HCT116 (cell line): ENCODE measurements around the gene AGTRAP.

Experiments used
- CEBPB ChIP-seq: IDR thresholded peaks from 2 replicates; pipeline ENCODE4 v1.6.1; 2012; ENCODE audit warnings: low read depth
- EZH2 ChIP-seq: fragments of 200-600 bp; sonication (generic); IDR thresholded peaks from 2 replicates; pipeline ENCODE4 v1.6.1; 2017; ENCODE audit warnings: antibody characterized with exemption, mixed run types
- EZH2phosphoT487 ChIP-seq: fragments of 200-600 bp; IDR thresholded peaks from 2 replicates; pipeline ENCODE4 v1.6.1; 2018; ENCODE audit warnings: antibody characterized with exemption, borderline replicate concordance
- JUND ChIP-seq: IDR thresholded peaks from 2 replicates; pipeline ENCODE4 v1.6.1; 2012
- POLR2A ChIP-seq: IDR thresholded peaks from 2 replicates; pipeline ENCODE4 v1.7.0; 2011; ENCODE audit warnings: borderline replicate concordance; ENCODE audit not compliant: insufficient read depth, insufficient read length; ENCODE audit errors: extremely low read depth
- POLR2AphosphoS5 ChIP-seq: IDR thresholded peaks from 2 replicates; pipeline ENCODE4 v1.6.1; 2011; ENCODE audit warnings: mild to moderate bottlenecking, low read depth, low read length, moderate library complexity
- RAD21 ChIP-seq: IDR thresholded peaks from 2 replicates; pipeline ENCODE4 v1.6.1; 2012; ENCODE audit warnings: low read depth, mild to moderate bottlenecking
- REST ChIP-seq: IDR thresholded peaks from 2 replicates; pipeline ENCODE4 v1.6.1; 2012; ENCODE audit warnings: low read depth
- TCF7L2 ChIP-seq: IDR thresholded peaks from 2 replicates; pipeline ENCODE4 v1.7.0; 2011; ENCODE audit warnings: borderline replicate concordance, inconsistent platforms; ENCODE audit not compliant: insufficient read depth, insufficient read length; ENCODE audit errors: extremely low read depth
- YY1 ChIP-seq: IDR thresholded peaks from 2 replicates; pipeline ENCODE4 v1.6.1; 2011; ENCODE audit warnings: low read length, low read depth, moderate library complexity, mild to moderate bottlenecking; ENCODE audit not compliant: insufficient replicate concordance; ENCODE audit errors: extremely low read depth
- ZFX ChIP-seq: fragments of 450-650 bp; IDR thresholded peaks from 2 replicates; pipeline ENCODE4 v1.6.1; 2017
- ZNF274 ChIP-seq: fragments of 200-500 bp; sonication (Bioruptor generic); IDR thresholded peaks from 2 replicates; pipeline ENCODE4 v1.6.1; 2014; ENCODE audit warnings: mild to moderate bottlenecking, low read depth, low read length, inconsistent platforms
- TF ChIP-seq, protein P1 (sequence below): IDR thresholded peaks from 2 replicates; pipeline ENCODE4 v1.6.1; 2011; ENCODE audit warnings: mild to moderate bottlenecking, low read length, moderate library complexity; ENCODE audit not compliant: insufficient replicate concordance; ENCODE audit errors: extremely low read depth
- TF ChIP-seq, protein P2 (sequence below), 3 experiments: fragments of 200-600 bp in 1 of 3; sonication (generic) in 1 of 3; IDR thresholded peaks in 2 of 3; conservative IDR thresholded peaks in 1 of 3; 2 replicates each; pipeline ENCODE4 v1.5.1; 2012 to 2017; ENCODE audit warnings: low read depth in 2 of 3, low read length in 2 of 3, antibody characterized with exemption in 1 of 3, borderline replicate concordance in 1 of 3, control low read depth in 1 of 3, mild to moderate bottlenecking in 1 of 3, mixed read lengths in 1 of 3, mixed run types in 1 of 3, moderate library complexity in 1 of 3; ENCODE audit not compliant: insufficient read depth in 1 of 3

GRCh38 chr1:11759791-11760190 is 23.9 kb downstream of the AGTRAP start:
- no peak for TF ChIP-seq YY1
- no peak for TF ChIP-seq POLR2AphosphoS5
- no peak for TF ChIP-seq ZNF274
- TF ChIP-seq, protein P1, sequence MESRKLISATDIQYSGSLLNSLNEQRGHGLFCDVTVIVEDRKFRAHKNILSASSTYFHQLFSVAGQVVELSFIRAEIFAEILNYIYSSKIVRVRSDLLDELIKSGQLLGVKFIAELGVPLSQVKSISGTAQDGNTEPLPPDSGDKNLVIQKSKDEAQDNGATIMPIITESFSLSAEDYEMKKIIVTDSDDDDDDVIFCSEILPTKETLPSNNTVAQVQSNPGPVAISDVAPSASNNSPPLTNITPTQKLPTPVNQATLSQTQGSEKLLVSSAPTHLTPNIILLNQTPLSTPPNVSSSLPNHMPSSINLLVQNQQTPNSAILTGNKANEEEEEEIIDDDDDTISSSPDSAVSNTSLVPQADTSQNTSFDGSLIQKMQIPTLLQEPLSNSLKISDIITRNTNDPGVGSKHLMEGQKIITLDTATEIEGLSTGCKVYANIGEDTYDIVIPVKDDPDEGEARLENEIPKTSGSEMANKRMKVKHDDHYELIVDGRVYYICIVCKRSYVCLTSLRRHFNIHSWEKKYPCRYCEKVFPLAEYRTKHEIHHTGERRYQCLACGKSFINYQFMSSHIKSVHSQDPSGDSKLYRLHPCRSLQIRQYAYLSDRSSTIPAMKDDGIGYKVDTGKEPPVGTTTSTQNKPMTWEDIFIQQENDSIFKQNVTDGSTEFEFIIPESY: no peak
- no peak for TF ChIP-seq POLR2A
- TF ChIP-seq, protein P2, sequence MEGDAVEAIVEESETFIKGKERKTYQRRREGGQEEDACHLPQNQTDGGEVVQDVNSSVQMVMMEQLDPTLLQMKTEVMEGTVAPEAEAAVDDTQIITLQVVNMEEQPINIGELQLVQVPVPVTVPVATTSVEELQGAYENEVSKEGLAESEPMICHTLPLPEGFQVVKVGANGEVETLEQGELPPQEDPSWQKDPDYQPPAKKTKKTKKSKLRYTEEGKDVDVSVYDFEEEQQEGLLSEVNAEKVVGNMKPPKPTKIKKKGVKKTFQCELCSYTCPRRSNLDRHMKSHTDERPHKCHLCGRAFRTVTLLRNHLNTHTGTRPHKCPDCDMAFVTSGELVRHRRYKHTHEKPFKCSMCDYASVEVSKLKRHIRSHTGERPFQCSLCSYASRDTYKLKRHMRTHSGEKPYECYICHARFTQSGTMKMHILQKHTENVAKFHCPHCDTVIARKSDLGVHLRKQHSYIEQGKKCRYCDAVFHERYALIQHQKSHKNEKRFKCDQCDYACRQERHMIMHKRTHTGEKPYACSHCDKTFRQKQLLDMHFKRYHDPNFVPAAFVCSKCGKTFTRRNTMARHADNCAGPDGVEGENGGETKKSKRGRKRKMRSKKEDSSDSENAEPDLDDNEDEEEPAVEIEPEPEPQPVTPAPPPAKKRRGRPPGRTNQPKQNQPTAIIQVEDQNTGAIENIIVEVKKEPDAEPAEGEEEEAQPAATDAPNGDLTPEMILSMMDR (IDR thresholded peaks at IDR 0.05 in 2 of 3, conservative IDR thresholded peaks at IDR 0.05 in 1 of 3; ENCODE audit: borderline replicate concordance in 1 of 3, insufficient read depth in 1 of 3, low read depth in 2 of 3, low read length in 2 of 3): no peak
- no peak for TF ChIP-seq EZH2phosphoT487
- TF ChIP-seq CEBPB: no peak
- TF ChIP-seq TCF7L2: no peak
- no peak for TF ChIP-seq EZH2
- TF ChIP-seq ZFX: no peak
- TF ChIP-seq JUND: no peak
- TF ChIP-seq RAD21: no peak
- TF ChIP-seq REST: no peak
